Placental epithelial cell (primary cell): ENCODE measurements around the gene CD37. TPM values are rescaled to one million over a fixed set of nuclear protein-coding genes. Genes with fewer than 3 reads are reported as not detected.

ENCODE experiments used
- small RNA-seq: library from RNA; depleted of rRNA; stranded (forward); fragments of <200 nt; gene quantifications from one replicate; pipeline ENCODE3, GENCODE V24; 2012
- total RNA-seq: library from RNA; depleted of rRNA; stranded (reverse); fragments of >200 nt; gene quantifications from 2 replicates; pipeline ENCODE4 v1.2.3, GENCODE V29; 2012

Gene CD37
- not detected in 2 replicates for total RNA-seq

GRCh38 chr19:49335071-49335783 is at the start of gene CD37:
Gene CD37 (plus strand): TSS chr19:49335406. CDS start chr19:49335541, 135 bp downstream.

GRCh38 chr19:49324801-49325576 is 10.2 kb upstream of the CD37 start, which contains the start of gene SLC6A16:
Gene SLC6A16 (minus strand): TSS chr19:49325191. CDS start chr19:49311347, 13,844 bp downstream.

GRCh38 chr19:49362048-49362928 is 27.1 kb downstream of the CD37 start, which contains the start of gene TEAD2:
Gene TEAD2 (minus strand): TSS chr19:49362416. CDS start chr19:49360075, 2,341 bp downstream.

GRCh38 chr19:49363268-49364082 is 28.3 kb downstream of the CD37 start, which contains the start of gene DKKL1:
Gene DKKL1 (plus strand): TSS chr19:49363877. CDS start chr19:49363999, 122 bp downstream.

GRCh38 chr19:49387936-49388372 is 52.7 kb downstream of the CD37 start, which contains the start of gene KASH5:
Gene KASH5 (plus strand): TSS chr19:49388249. CDS start chr19:49390884, 2,635 bp downstream.

Small RNA genes within 50 kb of the gene (small RNA-seq; reads per million reads assigned to genes)
- not detected for gene MIR4324

Other genes with a start within 250 kb of the CD37 start
- 147 and 205 TPM in 2 replicates for gene SNRNP70, start 250.0 kb upstream of the CD37 start, total RNA-seq
- gene LIN7B, start 221.0 kb upstream of the CD37 start, total RNA-seq: 5.1 and 13.0 TPM in 2 replicates
- gene C19orf73, start 216.3 kb upstream of the CD37 start, total RNA-seq: 1.2 and 1.3 TPM in 2 replicates
- gene PPFIA3, start 215.9 kb upstream of the CD37 start, total RNA-seq: 8.1 and 10.2 TPM in 2 replicates
- gene HRC, start 180.0 kb upstream of the CD37 start, total RNA-seq: 0.11 and 0.39 TPM in 2 replicates
- 35.0 and 36.5 TPM in 2 replicates for gene TRPM4, start 177.6 kb upstream of the CD37 start, total RNA-seq
- under 0.01 TPM in 1 of 2 replicates, not detected in the other for gene SLC6A16, start 10.2 kb upstream of the CD37 start, total RNA-seq
- 5.1 and 18.8 TPM in 2 replicates for gene TEAD2, start 27.0 kb downstream of the CD37 start, total RNA-seq
- gene DKKL1, start 28.5 kb downstream of the CD37 start, total RNA-seq: 0.39 TPM in 1 of 2 replicates, not detected in the other
- gene KASH5, start 52.8 kb downstream of the CD37 start, total RNA-seq: not detected in 2 replicates
- gene PTH2, start 88.0 kb downstream of the CD37 start, total RNA-seq: not detected in 2 replicates
- not detected in 2 replicates for gene GFY, start 90.0 kb downstream of the CD37 start, total RNA-seq
- gene SLC17A7, start 106.1 kb downstream of the CD37 start, total RNA-seq: under 0.01 TPM in 1 of 2 replicates, not detected in the other
- gene PIH1D1, start 116.4 kb downstream of the CD37 start, total RNA-seq: 84.0 and 118 TPM in 2 replicates
- gene ALDH16A1, start 117.8 kb downstream of the CD37 start, total RNA-seq: 27.1 and 34.2 TPM in 2 replicates
- 0.79 TPM in 1 of 2 replicates, not detected in the other for gene FLT3LG, start 138.8 kb downstream of the CD37 start, total RNA-seq
- gene RPL13A, start 152.2 kb downstream of the CD37 start, total RNA-seq: 2,267 and 3,501 TPM in 2 replicates
- 2,287 and 2,633 TPM in 2 replicates for gene RPS11, start 161.0 kb downstream of the CD37 start, total RNA-seq
- 39.7 and 108 TPM in 2 replicates for gene FCGRT, start 177.3 kb downstream of the CD37 start, total RNA-seq
- 39.7 and 79.5 TPM in 2 replicates for gene RCN3, start 192.6 kb downstream of the CD37 start, total RNA-seq
- 64.0 and 72.6 TPM in 2 replicates for gene NOSIP, start 245.2 kb downstream of the CD37 start, total RNA-seq
- 8.6 and 11.2 TPM in 2 replicates for gene PRRG2, start 245.9 kb downstream of the CD37 start, total RNA-seq